Lung (tissue), 12 donors: ENCODE measurements around the gene IFI27L2. TPM values are rescaled to one million over a fixed set of nuclear protein-coding genes. Genes with fewer than 3 reads are reported as not detected.

Source experiments
- ATAC-seq: fragments of 200-7000 bp; cut with Tn5 transposase; one replicate; pipeline ENCODE4 v1.9.1; 2020; ENCODE audit warnings: moderate number of reproducible peaks; ENCODE audit not compliant: insufficient read depth, low FRiP score
- DNase-seq, 3 donors: peaks; one replicate each; pipeline ENCODE4 v3.0.0-alpha.2; 2013 to 2017
- H3K27ac ChIP-seq, 2 donors: one replicate each; pipeline ENCODE4 v1.5.1; 2013; ENCODE audit warnings: mild to moderate bottlenecking in 2 of 2, moderate library complexity in 2 of 2, control low read depth in 1 of 2, inconsistent platforms in 1 of 2, low read depth in 1 of 2, low read length in 1 of 2
- H3K27me3 ChIP-seq, 3 donors: one replicate each; pipeline ENCODE4 v1.5.1; 2013; ENCODE audit warnings: low read length in 2 of 3; ENCODE audit not compliant: control insufficient read depth in 3 of 3, insufficient read depth in 3 of 3
- H3K36me3 ChIP-seq, 4 donors: one replicate each; pipeline ENCODE4 v1.5.1; 2013; ENCODE audit warnings: low read length in 4 of 4, mild to moderate bottlenecking in 1 of 4, moderate library complexity in 1 of 4; ENCODE audit not compliant: control insufficient read depth in 4 of 4, insufficient read depth in 4 of 4
- H3K4me1 ChIP-seq, 5 donors: one replicate each; pipeline ENCODE4 v1.5.1; 2013; ENCODE audit warnings: low read length in 5 of 5, mild to moderate bottlenecking in 2 of 5, moderate library complexity in 1 of 5; ENCODE audit not compliant: control insufficient read depth in 5 of 5, insufficient read depth in 5 of 5
- H3K4me3 ChIP-seq: one replicate; pipeline ENCODE4 v1.5.1; 2013; ENCODE audit warnings: mild to moderate bottlenecking, control low read depth, moderate library complexity
- H3K9ac ChIP-seq, 2 donors: one replicate each; pipeline ENCODE4 v1.5.1; 2013; ENCODE audit warnings: low read length in 2 of 2, control low read depth in 1 of 2; ENCODE audit not compliant: insufficient read depth in 1 of 2
- H3K9me3 ChIP-seq, 4 donors: one replicate each; pipeline ENCODE4 v1.5.1; 2013; ENCODE audit warnings: low read length in 3 of 4, mild to moderate bottlenecking in 1 of 4, moderate library complexity in 1 of 4; ENCODE audit not compliant: control insufficient read depth in 4 of 4, insufficient read depth in 3 of 4
- WGBS, 2 donors: extraction: QIAGEN DNeasy Blood & Tissue Kit; methylation state at CpG; one replicate each; pipeline ENCODE4 v1.1.7; 2013; 5-methylcytosine and 5-hydroxymethylcytosine counted together
- polyA plus RNA-seq, 2 donors: library from polyadenylated mRNA; stranded (reverse); fragments of 200-250 nt; gene quantifications; one replicate each; pipeline ENCODE4 v1.2.1, GENCODE V29; 2013
- total RNA-seq, 2 donors: library from RNA; depleted of rRNA in 1 of 2; stranded (reverse); fragments of >200 nt in 1 of 2; gene quantifications; one replicate each; pipeline ENCODE4 v1.2.1, GENCODE V29; 2014 to 2021
- TF ChIP-seq, protein P1 (sequence below): IDR thresholded peaks from 2 replicates; pipeline ENCODE4 v1.5.1; 2012; ENCODE audit warnings: mild to moderate bottlenecking; ENCODE audit errors: control extremely low read depth, extremely low read depth
- donor health status: control.
- donor health status: control.
- donor health status: Bipolar disorder and iron deficiency.
- donor health status: healthy.
- donor health status: DM: yes; HTN: yes; CAD: no.

Gene IFI27L2
- total and polyA plus RNA-seq, 4 donors = 27.2 to 127 (median 73.4) TPM

DNA sequence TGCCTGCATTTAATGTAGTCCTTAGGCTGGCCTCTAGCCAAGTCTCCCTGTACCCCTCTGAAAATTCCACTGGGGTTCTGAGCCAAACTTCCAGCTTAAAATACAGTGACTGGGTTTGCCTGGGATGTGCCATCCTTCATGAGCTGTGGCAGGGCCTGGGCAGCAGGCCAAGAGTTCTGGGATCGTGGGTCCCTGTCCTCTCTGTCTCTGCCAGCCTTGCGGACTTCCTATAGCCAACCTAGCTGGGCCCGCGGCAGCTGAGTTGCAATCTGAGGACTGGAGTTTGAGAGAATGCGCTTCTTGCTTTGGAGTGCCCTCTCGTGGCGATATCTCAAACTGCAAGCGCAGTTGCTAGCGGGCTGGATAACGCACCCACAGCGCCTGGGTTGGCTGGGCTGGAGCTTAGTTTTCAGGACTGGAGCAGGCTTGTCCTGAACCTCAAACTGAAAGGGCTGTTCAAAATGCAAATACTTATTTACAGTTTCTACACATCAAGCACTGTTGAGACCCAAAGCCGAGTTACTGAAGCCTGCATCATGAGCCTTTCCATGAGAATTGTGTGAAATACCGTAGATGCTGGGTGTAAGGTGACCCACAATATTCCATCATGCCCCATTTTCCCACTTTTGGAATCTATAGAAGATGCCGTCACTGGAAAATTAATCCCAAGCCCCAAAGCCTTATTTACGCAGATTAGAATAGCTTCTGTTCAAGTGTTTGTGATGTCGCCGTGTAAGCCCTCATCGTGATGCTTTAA is 7.3 kb upstream of the IFI27L2 start:
- H3K36me3 ChIP-seq = no peaks in the 10 kb centered on the region
- peak; percentile 89 for ATAC-seq
- 30 to 33% methylated on average over 18 of the region's 18 CpGs for WGBS, 2 donors
- H3K27me3 ChIP-seq = peaks cover 0 to 2% (median 2%) of the 10 kb centered on the region in 3 donors
- H3K9me3 ChIP-seq = peaks cover 0 to 1% (median 0%) of the 10 kb centered on the region in 4 donors
- H3K9ac ChIP-seq = no peak overlapping the region
- H3K4me3 ChIP-seq = no peak overlapping the region
- DNase-seq = peak; percentile 83 to 84 (median 84)
- TF ChIP-seq, protein P1, sequence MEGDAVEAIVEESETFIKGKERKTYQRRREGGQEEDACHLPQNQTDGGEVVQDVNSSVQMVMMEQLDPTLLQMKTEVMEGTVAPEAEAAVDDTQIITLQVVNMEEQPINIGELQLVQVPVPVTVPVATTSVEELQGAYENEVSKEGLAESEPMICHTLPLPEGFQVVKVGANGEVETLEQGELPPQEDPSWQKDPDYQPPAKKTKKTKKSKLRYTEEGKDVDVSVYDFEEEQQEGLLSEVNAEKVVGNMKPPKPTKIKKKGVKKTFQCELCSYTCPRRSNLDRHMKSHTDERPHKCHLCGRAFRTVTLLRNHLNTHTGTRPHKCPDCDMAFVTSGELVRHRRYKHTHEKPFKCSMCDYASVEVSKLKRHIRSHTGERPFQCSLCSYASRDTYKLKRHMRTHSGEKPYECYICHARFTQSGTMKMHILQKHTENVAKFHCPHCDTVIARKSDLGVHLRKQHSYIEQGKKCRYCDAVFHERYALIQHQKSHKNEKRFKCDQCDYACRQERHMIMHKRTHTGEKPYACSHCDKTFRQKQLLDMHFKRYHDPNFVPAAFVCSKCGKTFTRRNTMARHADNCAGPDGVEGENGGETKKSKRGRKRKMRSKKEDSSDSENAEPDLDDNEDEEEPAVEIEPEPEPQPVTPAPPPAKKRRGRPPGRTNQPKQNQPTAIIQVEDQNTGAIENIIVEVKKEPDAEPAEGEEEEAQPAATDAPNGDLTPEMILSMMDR = peak; percentile 98
- no peaks in the 10 kb centered on the region for H3K4me1 ChIP-seq
- no peak overlapping the region for H3K27ac ChIP-seq

DNA sequence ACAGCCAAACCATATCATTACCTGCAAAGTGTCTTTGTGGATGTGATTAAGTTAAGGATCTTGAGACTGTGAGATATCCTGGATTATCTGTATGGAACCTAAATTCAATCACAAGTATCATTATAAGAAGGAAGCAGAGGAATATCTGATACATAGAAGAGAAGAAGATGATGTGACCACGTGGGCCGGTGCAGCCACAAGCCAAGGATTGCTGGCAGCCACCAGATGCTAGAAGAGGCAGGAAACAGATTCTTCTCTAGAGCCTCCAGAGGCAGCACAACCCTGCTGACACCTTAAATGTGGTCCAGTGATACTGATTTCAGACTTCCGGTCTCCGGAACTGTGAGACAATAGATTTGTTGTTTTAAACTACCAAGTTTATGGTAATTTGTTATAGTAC is 6.1 kb upstream of the IFI27L2 start:
- 74 to 79% methylated on average over 4 of the region's 4 CpGs for WGBS, 2 donors
- Histone ChIP-seq H3K4me1 (peaks cover 0 to under 1% (median 0%) of the 10 kb centered on the region in 5 donors), H3K36me3 (no peaks in the 10 kb centered on the region), H3K9ac (no peak overlapping the region), H3K9me3 (peaks cover 0 to 1% (median 0%) of the 10 kb centered on the region in 4 donors), H3K4me3 (no peak overlapping the region), H3K27ac (no peak overlapping the region), H3K27me3 (peaks cover 0 to 2% (median 2%) of the 10 kb centered on the region in 3 donors)
- no peak for DNase-seq
- no peak for ATAC-seq
- TF ChIP-seq, protein P1 = no peak

GRCh38 chr14:94132285-94132887 is 3.0 kb upstream of the IFI27L2 start:
- DNase-seq (peak; percentile 52 to 84 (median 79)), ATAC-seq (no peak)
- no peaks in the 10 kb centered on the region for H3K36me3 ChIP-seq

More at GRCh38 chr14:94132285-94132887, 3.0 kb upstream of the IFI27L2 start:
- no peak overlapping the region for H3K4me3 ChIP-seq
- TF ChIP-seq, protein P1 = peak; percentile 63
- peaks cover 0 to 2% (median 2%) of the 10 kb centered on the region in 3 donors for H3K27me3 ChIP-seq
- peaks cover 0 to 1% (median 0%) of the 10 kb centered on the region in 4 donors for H3K9me3 ChIP-seq
- H3K27ac ChIP-seq = no peak overlapping the region
- H3K4me1 ChIP-seq = peaks cover 0 to 18% (median 5%) of the 10 kb centered on the region in 5 donors
- 42 to 50% methylated on average over 4 of the region's 4 CpGs for WGBS, 2 donors
- H3K9ac ChIP-seq = no peak overlapping the region
